D721Med (cell line): ENCODE data around the gene C10orf105.

Experiments
- DNase-seq: peaks from one replicate; pipeline ENCODE4 v3.0.0; 2011; ENCODE audit warnings: low spot score; ENCODE audit not compliant: insufficient read length
- FAIRE-seq: peaks from 2 replicates; lab custom pipeline; 2011; peaks lifted over from hg19 to GRCh38; lab: Jason Lieb, UNC
- CTCF ChIP-seq: IDR thresholded peaks from 2 replicates; pipeline ENCODE4 v1.5.1; 2012; ENCODE audit warnings: mild to moderate bottlenecking, control low read depth; ENCODE audit not compliant: insufficient read depth; ENCODE audit errors: missing control alignments

C10orf105 gene

GRCh38 chr10:71762324-71762723 is 42.7 kb upstream of the C10orf105 start:
- no peak for FAIRE-seq
- TF ChIP-seq CTCF: no peak
- DNase-seq: no peak

GRCh38 chr10:71761541-71762113 is 42.0 kb upstream of the C10orf105 start:
- no peak for DNase-seq
- TF ChIP-seq CTCF: no peak
- FAIRE-seq: no peak

GRCh38 chr10:71761105-71761511 is 41.5 kb upstream of the C10orf105 start:
- FAIRE-seq (no peak), DNase-seq (no peak)
- TF ChIP-seq CTCF: no peak

GRCh38 chr10:71757399-71757922 is 37.9 kb upstream of the C10orf105 start:
- no peak for TF ChIP-seq CTCF
- FAIRE-seq: no peak
- DNase-seq: no peak

GRCh38 chr10:71756311-71757191 is 37.0 kb upstream of the C10orf105 start:
- no peak for FAIRE-seq
- no peak for TF ChIP-seq CTCF
- DNase-seq: no peak

- TF ChIP-seq CTCF: no peak
- FAIRE-seq (no peak), DNase-seq (no peak)
Measured at GRCh38 chr10:71755179-71755879, 35.8 kb upstream of the C10orf105 start.
